Ectodermal cell (in vitro differentiated cells): ENCODE measurements around the gene USP35.
"Not testable (repeated sequence)": the region's sequence is repeated elsewhere in the genome, so short reads cannot be mapped to it uniquely, and the experiment has no call there.

Source experiments
- H3K27ac ChIP-seq: 2 replicates; pipeline ENCODE4 v1.7.0; 2013; ENCODE audit warnings: mild to moderate bottlenecking, low read depth, low read length; ENCODE audit not compliant: insufficient read depth, poor library complexity, severe bottlenecking
- H3K27me3 ChIP-seq: 2 replicates; pipeline ENCODE4 v1.7.0; 2013; ENCODE audit warnings: mild to moderate bottlenecking, low read length; ENCODE audit not compliant: insufficient read depth, control insufficient read depth, poor library complexity, severe bottlenecking
- H3K36me3 ChIP-seq: one replicate; pipeline ENCODE4 v1.7.0; 2013; ENCODE audit warnings: low read length; ENCODE audit not compliant: control insufficient read depth, insufficient read depth
- H3K4me1 ChIP-seq: one replicate; pipeline ENCODE4 v1.7.0; 2013; ENCODE audit warnings: low read length; ENCODE audit not compliant: control insufficient read depth, insufficient read depth
- H3K4me3 ChIP-seq: 2 replicates; pipeline ENCODE4 v1.7.0; 2013; ENCODE audit warnings: low read depth, low read length, control low read depth; ENCODE audit not compliant: insufficient read depth
- H3K9me3 ChIP-seq: 2 replicates; pipeline ENCODE4 v1.7.0; 2013; ENCODE audit warnings: mild to moderate bottlenecking, low read length, moderate library complexity; ENCODE audit not compliant: control insufficient read depth
- WGBS, 2 experiments: methylation state at CpG; one replicate each; pipeline ENCODE4 v1.1.7; 2013; ENCODE audit warnings: missing lambda C conversion rate in 2 of 2; 5-methylcytosine and 5-hydroxymethylcytosine counted together

Gene USP35

GRCh38 chr11:78233046-78233445, 44.3 kb downstream of the USP35 start:
- not testable (repeated sequence) for H3K36me3 ChIP-seq
- WGBS, 2 experiments: 89 to 92% methylated on average over 6 of the region's 6 CpGs

GRCh38 chr11:78234006-78234405, 45.3 kb downstream of the USP35 start:
- WGBS, 2 experiments: 75 to 90% methylated on average over 5 of the region's 5 CpGs
- H3K36me3 ChIP-seq: no peaks in the 10 kb centered on the region
- no peaks in the 10 kb centered on the region for H3K9me3 ChIP-seq
- H3K4me3 ChIP-seq: no peak overlapping the region
- H3K27ac ChIP-seq: no peak overlapping the region
- no peaks in the 10 kb centered on the region for H3K27me3 ChIP-seq
- no peaks in the 10 kb centered on the region for H3K4me1 ChIP-seq

More at GRCh38 chr11:78233046-78233445, 44.3 kb downstream of the USP35 start:
- H3K9me3 ChIP-seq, H3K4me1 ChIP-seq, H3K27me3 ChIP-seq, H3K4me3 ChIP-seq, H3K27ac ChIP-seq: not testable (repeated sequence)

- no peak overlapping the region for H3K27ac ChIP-seq
- H3K9me3 ChIP-seq: no peaks in the 10 kb centered on the region
- no peaks in the 10 kb centered on the region for H3K27me3 ChIP-seq
- H3K36me3 ChIP-seq: no peaks in the 10 kb centered on the region
- H3K4me1 ChIP-seq: no peaks in the 10 kb centered on the region
- H3K4me3 ChIP-seq: no peak overlapping the region
Measured at GRCh38 chr11:78237293-78238046, 48.8 kb downstream of the USP35 start.

- Histone ChIP-seq H3K9me3 (no peaks in the 10 kb centered on the region), H3K27ac (no peak overlapping the region), H3K4me3 (no peak overlapping the region), H3K36me3 (no peaks in the 10 kb centered on the region), H3K4me1 (no peaks in the 10 kb centered on the region), H3K27me3 (no peaks in the 10 kb centered on the region)
- 98 to 100% methylated on average over 1 of the region's 1 CpG for WGBS, 2 experiments
Measured at GRCh38 chr11:78239781-78240180, 51.1 kb downstream of the USP35 start.

GRCh38 chr11:78241475-78241874, 52.8 kb downstream of the USP35 start:
- H3K4me3 ChIP-seq: no peak overlapping the region
- no peaks in the 10 kb centered on the region for H3K4me1 ChIP-seq
- H3K9me3 ChIP-seq: no peaks in the 10 kb centered on the region
- no peak overlapping the region for H3K27ac ChIP-seq
- no peaks in the 10 kb centered on the region for H3K36me3 ChIP-seq
- H3K27me3 ChIP-seq: no peaks in the 10 kb centered on the region

GRCh38 chr11:78244080-78244479, 55.4 kb downstream of the USP35 start:
- no peak overlapping the region for H3K4me3 ChIP-seq
- H3K4me1 ChIP-seq: no peaks in the 10 kb centered on the region
- 91 to 94% methylated on average over 2 of the region's 2 CpGs for WGBS, 2 experiments
- no peak overlapping the region for H3K27ac ChIP-seq
- no peaks in the 10 kb centered on the region for H3K9me3 ChIP-seq
- no peaks in the 10 kb centered on the region for H3K27me3 ChIP-seq
- H3K36me3 ChIP-seq: no peaks in the 10 kb centered on the region

- Histone ChIP-seq H3K27me3 (no peaks in the 10 kb centered on the region), H3K4me1 (no peaks in the 10 kb centered on the region), H3K9me3 (no peaks in the 10 kb centered on the region), H3K4me3 (no peak overlapping the region), H3K36me3 (no peaks in the 10 kb centered on the region), H3K27ac (no peak overlapping the region)
- 80 to 92% methylated on average over 2 of the region's 4 CpGs for WGBS, 2 experiments
Measured at GRCh38 chr11:78244546-78245255, 56.0 kb downstream of the USP35 start.

GRCh38 chr11:78248191-78248590, 59.5 kb downstream of the USP35 start:
- Histone ChIP-seq H3K27ac (no peak overlapping the region), H3K9me3 (no peaks in the 10 kb centered on the region), H3K27me3 (no peaks in the 10 kb centered on the region), H3K4me3 (no peak overlapping the region), H3K4me1 (no peaks in the 10 kb centered on the region), H3K36me3 (peaks cover 5% of the 10 kb centered on the region)
- 95 to 100% methylated on average over 2 to 3 of the region's 3 CpGs for WGBS, 2 experiments

- no peak overlapping the region for H3K4me3 ChIP-seq
Measured at GRCh38 chr11:78248903-78249302, 60.2 kb downstream of the USP35 start.

GRCh38 chr11:78250099-78250498, 61.4 kb downstream of the USP35 start:
- WGBS, 2 experiments: 95 to 96% methylated on average over 8 of the region's 8 CpGs
- peaks cover 5% of the 10 kb centered on the region for H3K36me3 ChIP-seq
- H3K9me3 ChIP-seq: no peaks in the 10 kb centered on the region
- no peaks in the 10 kb centered on the region for H3K27me3 ChIP-seq
- H3K4me1 ChIP-seq: no peaks in the 10 kb centered on the region
- no peak overlapping the region for H3K27ac ChIP-seq
- H3K4me3 ChIP-seq: no peak overlapping the region

More at GRCh38 chr11:78248903-78249302, 60.2 kb downstream of the USP35 start:
- Histone ChIP-seq H3K36me3 (peaks cover 5% of the 10 kb centered on the region), H3K4me1 (no peaks in the 10 kb centered on the region), H3K9me3 (no peaks in the 10 kb centered on the region), H3K27ac (no peak overlapping the region), H3K27me3 (no peaks in the 10 kb centered on the region)
